Uterus (tissue), 2 donors: Measurements from ENCODE around the gene SLK.

ENCODE experiments used
- POLR2A ChIP-seq, 2 donors: fragments of 450-650 bp; IDR thresholded peaks; one replicate each; pipeline ENCODE4 v1.6.1; 2016; ENCODE audit warnings: antibody characterized with exemption in 2 of 2, mild to moderate bottlenecking in 1 of 2, moderate library complexity in 1 of 2
- TF ChIP-seq, protein P1 (sequence below), 4 experiments: fragments of 200-600 bp in 2 of 4; fragments of 450-650 bp in 2 of 4; sonication (generic) in 2 of 4; IDR thresholded peaks; one replicate each; pipeline ENCODE4 v1.5.1; 2016 to 2019; ENCODE audit warnings: antibody characterized with exemption in 4 of 4, mild to moderate bottlenecking in 2 of 4, moderate library complexity in 1 of 4

GRCh38 chr10:103933557-103934121, 33.3 kb upstream of the SLK start:
- TF ChIP-seq, protein P1, sequence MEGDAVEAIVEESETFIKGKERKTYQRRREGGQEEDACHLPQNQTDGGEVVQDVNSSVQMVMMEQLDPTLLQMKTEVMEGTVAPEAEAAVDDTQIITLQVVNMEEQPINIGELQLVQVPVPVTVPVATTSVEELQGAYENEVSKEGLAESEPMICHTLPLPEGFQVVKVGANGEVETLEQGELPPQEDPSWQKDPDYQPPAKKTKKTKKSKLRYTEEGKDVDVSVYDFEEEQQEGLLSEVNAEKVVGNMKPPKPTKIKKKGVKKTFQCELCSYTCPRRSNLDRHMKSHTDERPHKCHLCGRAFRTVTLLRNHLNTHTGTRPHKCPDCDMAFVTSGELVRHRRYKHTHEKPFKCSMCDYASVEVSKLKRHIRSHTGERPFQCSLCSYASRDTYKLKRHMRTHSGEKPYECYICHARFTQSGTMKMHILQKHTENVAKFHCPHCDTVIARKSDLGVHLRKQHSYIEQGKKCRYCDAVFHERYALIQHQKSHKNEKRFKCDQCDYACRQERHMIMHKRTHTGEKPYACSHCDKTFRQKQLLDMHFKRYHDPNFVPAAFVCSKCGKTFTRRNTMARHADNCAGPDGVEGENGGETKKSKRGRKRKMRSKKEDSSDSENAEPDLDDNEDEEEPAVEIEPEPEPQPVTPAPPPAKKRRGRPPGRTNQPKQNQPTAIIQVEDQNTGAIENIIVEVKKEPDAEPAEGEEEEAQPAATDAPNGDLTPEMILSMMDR (IDR thresholded peaks at IDR 0.05): no peak
- TF ChIP-seq POLR2A (IDR thresholded peaks at IDR 0.05): no peak
